HepG2 (cell line): Measurements from ENCODE around the gene MAN1A1. TPM values are rescaled to one million over a fixed set of nuclear protein-coding genes. Genes with fewer than 3 reads are reported as not detected.

ENCODE experiments used
- CBX2 ChIP-seq, 2 experiments: fragments of 200-600 bp in 1 of 2; sonication (generic); formaldehyde crosslinking in 1 of 2; IDR thresholded peaks; 2 replicates each; pipeline versions ENCODE4 v1.7.0 to v1.8.1; 2018 to 2022; ENCODE audit warnings: low read depth in 2 of 2, low read length in 1 of 2, mild to moderate bottlenecking in 1 of 2, missing genetic modification reagents in 1 of 2
- CEBPZ ChIP-seq: IDR thresholded peaks from 2 replicates; pipeline ENCODE4 v1.6.1; 2012; ENCODE audit warnings: low read length, improper control_type of control experiment
- CREM ChIP-seq, 2 experiments: sonication (generic) in 1 of 2; formaldehyde crosslinking in 1 of 2; IDR thresholded peaks; 2 replicates each; pipeline versions ENCODE4 v1.4.0 to v1.6.1; 2016 to 2020; ENCODE audit warnings: antibody characterized with exemption in 1 of 2, mild to moderate bottlenecking in 1 of 2, missing genetic modification reagents in 1 of 2
- ELF3 ChIP-seq: IDR thresholded peaks from 2 replicates; pipeline ENCODE4 v1.6.1; 2016; ENCODE audit warnings: missing genetic modification reagents, missing compliant biosample characterization
- ERF ChIP-seq: IDR thresholded peaks from 2 replicates; pipeline ENCODE4 v1.6.1; 2018; ENCODE audit warnings: missing biosample characterization, missing genetic modification reagents
- GATAD1 ChIP-seq: IDR thresholded peaks from 2 replicates; pipeline ENCODE4 v1.6.1; 2016; ENCODE audit warnings: missing genetic modification reagents, missing compliant biosample characterization
- GPN1 ChIP-seq: sonication (generic); formaldehyde crosslinking; IDR thresholded peaks from 2 replicates; pipeline ENCODE4 v1.5.1; 2020; ENCODE audit warnings: missing genetic modification reagents, borderline replicate concordance
- HNF4G ChIP-seq, 2 experiments: sonication (generic) in 1 of 2; formaldehyde crosslinking in 1 of 2; IDR thresholded peaks; 2 replicates each; pipeline versions ENCODE4 v1.4.0 to v1.6.1; 2011 to 2020; ENCODE audit warnings: borderline replicate concordance in 2 of 2, low read depth in 2 of 2, mild to moderate bottlenecking in 2 of 2, low read length in 1 of 2, missing genetic modification reagents in 1 of 2, moderate library complexity in 1 of 2
- KDM5B ChIP-seq: sonication (generic); formaldehyde crosslinking; IDR thresholded peaks from 2 replicates; pipeline ENCODE4 v1.4.0; 2020; ENCODE audit warnings: missing genetic modification reagents, mild to moderate bottlenecking, borderline replicate concordance
- MAZ ChIP-seq, 2 experiments: sonication (generic) in 1 of 2; formaldehyde crosslinking in 1 of 2; IDR thresholded peaks; 2 replicates each; pipeline versions ENCODE4 v1.5.0 to v1.6.1; 2012 to 2020; ENCODE audit warnings: low read depth in 2 of 2, mild to moderate bottlenecking in 2 of 2, borderline replicate concordance in 1 of 2, improper control_type of control experiment in 1 of 2, low read length in 1 of 2, missing genetic modification reagents in 1 of 2, moderate library complexity in 1 of 2
- MXD4 ChIP-seq: IDR thresholded peaks from 2 replicates; pipeline ENCODE4 v1.6.1; 2016; ENCODE audit warnings: mild to moderate bottlenecking, missing biosample characterization, missing genetic modification reagents
- PAX8 ChIP-seq: sonication (generic); formaldehyde crosslinking; IDR thresholded peaks from 2 replicates; pipeline ENCODE4 v1.8.0; 2022; ENCODE audit warnings: mild to moderate bottlenecking, missing genetic modification reagents, borderline replicate concordance
- POLR2AphosphoS5 ChIP-seq: IDR thresholded peaks from 2 replicates; pipeline ENCODE4 v1.6.1; 2012; ENCODE audit warnings: low read depth, low read length
- SATB2 ChIP-seq: sonication (generic); formaldehyde crosslinking; IDR thresholded peaks from 2 replicates; pipeline ENCODE4 v1.5.0; 2020; ENCODE audit warnings: missing genetic modification reagents
- TBX3 ChIP-seq: fragments of 450-650 bp; IDR thresholded peaks from 2 replicates; pipeline ENCODE4 v1.6.1; 2017; ENCODE audit warnings: antibody characterized with exemption, mild to moderate bottlenecking, inconsistent platforms, borderline replicate concordance
- TFE3 ChIP-seq: IDR thresholded peaks from 2 replicates; pipeline ENCODE4 v1.6.1; 2016
- TMF1 ChIP-seq: sonication (generic); formaldehyde crosslinking; IDR thresholded peaks from 2 replicates; pipeline ENCODE4 v1.8.1; 2022; ENCODE audit warnings: low read depth, missing genetic modification reagents
- ZEB1 ChIP-seq: IDR thresholded peaks from 2 replicates; pipeline ENCODE4 v1.6.1; 2012; ENCODE audit warnings: mild to moderate bottlenecking, low read depth, inconsistent platforms; ENCODE audit not compliant: insufficient replicate concordance
- ZFP36 ChIP-seq: fragments of 150-350 bp; IDR thresholded peaks from 2 replicates; pipeline ENCODE4 v1.6.1; 2018; ENCODE audit warnings: borderline replicate concordance, low read length, low read depth; ENCODE audit not compliant: partially characterized antibody
- ZNF207 ChIP-seq: fragments of 450-650 bp; IDR thresholded peaks from 2 replicates; pipeline ENCODE4 v1.6.1; 2016; ENCODE audit warnings: antibody characterized with exemption, borderline replicate concordance
- ZNF33B ChIP-seq: sonication (generic); formaldehyde crosslinking; IDR thresholded peaks from 2 replicates; pipeline ENCODE4 v1.5.1; 2020; ENCODE audit warnings: mild to moderate bottlenecking, missing genetic modification reagents
- ZNF44 ChIP-seq: sonication (generic); formaldehyde crosslinking; IDR thresholded peaks from 2 replicates; pipeline ENCODE4 v1.5.1; 2020; ENCODE audit warnings: mild to moderate bottlenecking, missing genetic modification reagents
- ZNF549 ChIP-seq: sonication (generic); formaldehyde crosslinking; IDR thresholded peaks from 2 replicates; pipeline ENCODE4 v1.5.0; 2020; ENCODE audit warnings: missing genetic modification reagents
- ZNF615 ChIP-seq: sonication (generic); formaldehyde crosslinking; IDR thresholded peaks from 2 replicates; pipeline ENCODE4 v1.5.0; 2020; ENCODE audit warnings: mild to moderate bottlenecking, missing genetic modification reagents, borderline replicate concordance
- ZSCAN30 ChIP-seq: sonication (generic); formaldehyde crosslinking; IDR thresholded peaks from 2 replicates; pipeline ENCODE4 v1.5.0; 2020; ENCODE audit warnings: mild to moderate bottlenecking, missing genetic modification reagents
- polyA plus RNA-seq, 8 experiments: library from polyadenylated mRNA; depleted of rRNA in 3 of 8; stranded (reverse) in 7 of 8; unstranded in 1 of 8; fragments of >200 nt; fragmentation: Illumina TruSeq in 4 of 8; extraction: Trizol in 4 of 8; gene quantifications; 2 replicates each; pipeline versions ENCODE4 v1.2.1 to v1.2.3, GENCODE V29; 2011 to 2016; ENCODE audit warnings: low read depth in 4 of 8, missing spikeins in 1 of 8, mixed read lengths in 1 of 8; ENCODE audit not compliant: insufficient read depth in 1 of 8
- total RNA-seq, 5 experiments: library from RNA; depleted of rRNA; stranded (reverse); fragments of >200 nt; fragmentation: Illumina TruSeq; extraction: Trizol; gene quantifications; 2 replicates each; pipeline ENCODE4 v1.2.3, GENCODE V29; 2016; ENCODE audit warnings: low read depth in 1 of 5

Gene MAN1A1
- total and polyA plus RNA-seq, 2 of the 13 experiments (the other 11 are each of a cell fraction or from before 2014, with no cell fraction given): 156 to 236 TPM

- TF ChIP-seq ZSCAN30 (no peak), ZNF207 (no peak), CBX2 (IDR thresholded peaks at IDR 0.05; ENCODE audit: low read depth, low read length) (no peak), CBX2 (CRISPR knock-in tag; IDR thresholded peaks at IDR 0.05; ENCODE audit: low read depth) (no peak), ZNF44 (CRISPR knock-in tag) (no peak), PAX8 (CRISPR knock-in tag) (0 out of 2 replicates have a peak, but pooled peaks have one; percentile 44), CEBPZ (no peak), TBX3 (peak; percentile 60; the same call in 1 of the 2 replicates), KDM5B (CRISPR knock-in tag) (no peak; the same call in 1 of the 2 replicates), CREM (IDR thresholded peaks at IDR 0.05) (no peak), CREM (CRISPR knock-in tag; IDR thresholded peaks at IDR 0.05) (no peak), ZFP36 (no peak), ZNF33B (peak; percentile 32; the same call in 1 of the 2 replicates), ZNF615 (CRISPR knock-in tag) (no peak), ERF (CRISPR knock-in tag) (peak; percentile 31; the same call in 1 of the 2 replicates), ZEB1 (peak; percentile 5), ELF3 (no peak), TFE3 (no peak), ZNF549 (CRISPR knock-in tag) (no peak), GATAD1 (no peak), HNF4G (IDR thresholded peaks at IDR 0.05; ENCODE audit: borderline replicate concordance, low read depth, low read length) (peak; percentile 93), HNF4G (CRISPR knock-in tag; IDR thresholded peaks at IDR 0.05; ENCODE audit: borderline replicate concordance, low read depth) (peak; percentile 87), MAZ (IDR thresholded peaks at IDR 0.05; ENCODE audit: borderline replicate concordance, low read depth, low read length) (peak; percentile 58; the same call in 1 of the 2 replicates), MAZ (CRISPR knock-in tag; IDR thresholded peaks at IDR 0.05; ENCODE audit: low read depth) (peak; percentile 76), GPN1 (CRISPR knock-in tag) (no peak), TMF1 (CRISPR knock-in tag) (no peak; the same call in 1 of the 2 replicates), POLR2AphosphoS5 (peak; percentile 59), MXD4 (CRISPR knock-in tag) (no peak; the same call in none of the 2 replicates), SATB2 (CRISPR knock-in tag) (no peak)
These were observed 1.3 kb downstream of the MAN1A1 start (continued) for GRCh38 chr6:119348096-119348747.
